Thymus (tissue), 11 donors: ENCODE measurements around the gene CNTF. TPM values are rescaled to one million over a fixed set of nuclear protein-coding genes. Genes with fewer than 3 reads are reported as not detected.
A peak's percentile ranks its signal among the peaks of the same experiment; 100 is the strongest.

Experiments
- DNase-seq, 9 donors: peaks; one replicate each; pipeline ENCODE4 v3.0.0-alpha.2; 2013; ENCODE audit warnings: low spot score in 9 of 9, low read depth in 6 of 9, missing footprints in 1 of 9
- H3K27ac ChIP-seq, 2 donors: one replicate each; pipeline ENCODE4 v1.5.1; 2013; ENCODE audit warnings: control low read depth in 1 of 2, low read depth in 1 of 2, low read length in 1 of 2, mild to moderate bottlenecking in 1 of 2, moderate library complexity in 1 of 2
- H3K27me3 ChIP-seq, 2 donors: one replicate each; pipeline ENCODE4 v1.5.1; 2013; ENCODE audit warnings: low read length in 1 of 2; ENCODE audit not compliant: control insufficient read depth in 2 of 2, insufficient read depth in 1 of 2
- H3K36me3 ChIP-seq, 2 donors: one replicate each; pipeline ENCODE4 v1.5.1; 2013; ENCODE audit warnings: low read length in 1 of 2, mild to moderate bottlenecking in 1 of 2, moderate library complexity in 1 of 2; ENCODE audit not compliant: control insufficient read depth in 2 of 2, insufficient read depth in 2 of 2
- H3K4me1 ChIP-seq, 2 donors: one replicate each; pipeline ENCODE4 v1.5.1; 2013; ENCODE audit warnings: low read length in 2 of 2; ENCODE audit not compliant: control insufficient read depth in 2 of 2, insufficient read depth in 2 of 2
- H3K4me3 ChIP-seq, 2 donors: one replicate each; pipeline ENCODE4 v1.5.1; 2013; ENCODE audit warnings: low read length in 2 of 2, control low read depth in 1 of 2, mild to moderate bottlenecking in 1 of 2
- H3K9me3 ChIP-seq, 2 donors: one replicate each; pipeline ENCODE4 v1.5.1; 2013; ENCODE audit warnings: low read length in 1 of 2, mild to moderate bottlenecking in 1 of 2; ENCODE audit not compliant: control insufficient read depth in 2 of 2, insufficient read depth in 1 of 2
- WGBS: extraction: QIAGEN DNeasy Blood & Tissue Kit; methylation state at CpG from one replicate; pipeline ENCODE4 v1.1.7; 2013; 5-methylcytosine and 5-hydroxymethylcytosine counted together
- polyA plus RNA-seq: library from polyadenylated mRNA; stranded (reverse); fragments of 200-250 nt; gene quantifications from one replicate; pipeline ENCODE4 v1.2.3, GENCODE V29; 2013
- total RNA-seq: library from RNA; stranded (reverse); fragments of 120-200 nt; gene quantifications from one replicate; pipeline ENCODE4 v1.2.4, GENCODE V29; 2013
- donor health status: healthy.

CNTF gene
- total and polyA plus RNA-seq, 2 donors: 0.16 to 0.66 TPM

- Histone ChIP-seq H3K4me3 (no peak overlapping the region), H3K4me1 (peaks cover 19 to 21% of the 10 kb centered on the region in 2 donors), H3K9me3 (no peaks in the 10 kb centered on the region), H3K27me3 (no peaks in the 10 kb centered on the region), H3K27ac (peak overlapping the region; percentile 74 to 93), H3K36me3 (peaks cover 6 to 9% of the 10 kb centered on the region in 2 donors)
- WGBS: 98% methylated on average over 3 of the region's 3 CpGs
- peak in 1 of 9 donors; percentile 20 for DNase-seq
Observed at GRCh38 chr11:58596621-58597020, 25.8 kb upstream of the CNTF start.

GRCh38 chr11:58597486-58598144 is 24.9 kb upstream of the CNTF start:
- Histone ChIP-seq H3K4me3 (no peak overlapping the region), H3K27me3 (no peaks in the 10 kb centered on the region), H3K9me3 (no peaks in the 10 kb centered on the region), H3K27ac (peak overlapping the region; percentile 74 to 93), H3K36me3 (peaks cover 5 to 9% of the 10 kb centered on the region in 2 donors), H3K4me1 (peaks cover 16 to 19% of the 10 kb centered on the region in 2 donors)
- DNase-seq: peak in 4 of 9 donors; percentile 54 to 82 (median 60)
- 55% methylated on average over 3 of the region's 3 CpGs for WGBS

GRCh38 chr11:58600510-58600909 is 22.0 kb upstream of the CNTF start:
- H3K27ac ChIP-seq: no peak overlapping the region
- no peaks in the 10 kb centered on the region for H3K27me3 ChIP-seq
- no peak for DNase-seq
- 93% methylated on average over 2 of the region's 2 CpGs for WGBS
- no peak overlapping the region for H3K4me3 ChIP-seq
- H3K9me3 ChIP-seq: no peaks in the 10 kb centered on the region
- peaks cover 13 to 14% of the 10 kb centered on the region in 2 donors for H3K4me1 ChIP-seq
- H3K36me3 ChIP-seq: peaks cover 5 to 11% of the 10 kb centered on the region in 2 donors

- Histone ChIP-seq H3K27me3 (no peaks in the 10 kb centered on the region), H3K36me3 (peaks cover 9 to 32% of the 10 kb centered on the region in 2 donors), H3K4me3 (no peak overlapping the region), H3K27ac (no peak overlapping the region), H3K4me1 (no peaks in the 10 kb centered on the region), H3K9me3 (no peaks in the 10 kb centered on the region)
- no peak for DNase-seq
- 89% methylated on average over 4 of the region's 4 CpGs for whole genome bisulfite sequencing
Observed at GRCh38 chr11:58606930-58607714, 15.3 kb upstream of the CNTF start.

- Histone ChIP-seq H3K27me3 (no peaks in the 10 kb centered on the region), H3K27ac (no peak overlapping the region), H3K9me3 (no peaks in the 10 kb centered on the region), H3K36me3 (peaks cover 10 to 37% of the 10 kb centered on the region in 2 donors), H3K4me3 (no peak overlapping the region), H3K4me1 (no peaks in the 10 kb centered on the region)
- WGBS: 98% methylated on average over 5 of the region's 5 CpGs
- DNase-seq: no peak
Observed at GRCh38 chr11:58608331-58608730, 14.1 kb upstream of the CNTF start.

GRCh38 chr11:58609723-58610122 is 12.7 kb upstream of the CNTF start:
- Histone ChIP-seq H3K4me3 (no peak overlapping the region), H3K9me3 (no peaks in the 10 kb centered on the region), H3K27ac (no peak overlapping the region), H3K4me1 (no peaks in the 10 kb centered on the region), H3K36me3 (peaks cover 11 to 48% of the 10 kb centered on the region in 2 donors), H3K27me3 (no peaks in the 10 kb centered on the region)
- no peak for DNase-seq
- 88% methylated on average over 8 of the region's 8 CpGs for WGBS

- no peak for DNase-seq
- Histone ChIP-seq H3K4me3 (no peak overlapping the region), H3K27me3 (no peaks in the 10 kb centered on the region), H3K4me1 (no peaks in the 10 kb centered on the region), H3K36me3 (peaks cover 25 to 78% of the 10 kb centered on the region in 2 donors), H3K27ac (no peak overlapping the region), H3K9me3 (no peaks in the 10 kb centered on the region)
- WGBS: 98% methylated on average over 2 of the region's 2 CpGs
Observed at GRCh38 chr11:58613228-58613627, 9.2 kb upstream of the CNTF start.

GRCh38 chr11:58615559-58615958 is 6.9 kb upstream of the CNTF start:
- DNase-seq: no peak
- peaks cover 26 to 91% of the 10 kb centered on the region in 2 donors for H3K36me3 ChIP-seq
- no peaks in the 10 kb centered on the region for H3K9me3 ChIP-seq
- 99% methylated on average over 1 of the region's 1 CpG for WGBS
- H3K27ac ChIP-seq: no peak overlapping the region
- no peaks in the 10 kb centered on the region for H3K27me3 ChIP-seq
- H3K4me3 ChIP-seq: no peak overlapping the region
- no peaks in the 10 kb centered on the region for H3K4me1 ChIP-seq

GRCh38 chr11:58616594-58616993 is 5.9 kb upstream of the CNTF start:
- H3K9me3 ChIP-seq: no peaks in the 10 kb centered on the region
- H3K27me3 ChIP-seq: no peaks in the 10 kb centered on the region
- no peak overlapping the region for H3K4me3 ChIP-seq
- no peak overlapping the region for H3K27ac ChIP-seq
- 98% methylated on average over 4 of the region's 4 CpGs for WGBS
- DNase-seq: no peak
- H3K36me3 ChIP-seq: peaks cover 26 to 91% of the 10 kb centered on the region in 2 donors
- no peaks in the 10 kb centered on the region for H3K4me1 ChIP-seq
